KMS-11 (cell line): ENCODE results near the gene NPW.

Experiments used
- H2AFZ ChIP-seq: fragments of 200-600 bp; sonication (generic); 2 replicates; pipeline ENCODE4 v1.6.1; 2016; ENCODE audit warnings: antibody characterized with exemption, mixed run types, low read depth
- H3K27ac ChIP-seq: fragments of 200-600 bp; sonication (generic); 2 replicates; pipeline ENCODE4 v1.6.1; 2016; ENCODE audit warnings: mild to moderate bottlenecking, mixed run types
- H3K27me3 ChIP-seq: fragments of 200-600 bp; sonication (generic); 2 replicates; pipeline ENCODE4 v1.6.1; 2017; ENCODE audit warnings: mild to moderate bottlenecking, low read depth, mixed run types, moderate library complexity; ENCODE audit not compliant: insufficient read depth
- H3K36me3 ChIP-seq: fragments of 200-600 bp; sonication (generic); 2 replicates; pipeline ENCODE4 v1.6.1; 2017; ENCODE audit warnings: mild to moderate bottlenecking, mixed run types; ENCODE audit not compliant: insufficient read depth
- H3K4me1 ChIP-seq: fragments of 200-600 bp; sonication (generic); 2 replicates; pipeline ENCODE4 v1.6.1; 2016; ENCODE audit warnings: mild to moderate bottlenecking, low read depth, mixed run types; ENCODE audit not compliant: poor library complexity, severe bottlenecking
- H3K4me2 ChIP-seq: fragments of 200-600 bp; sonication (generic); 2 replicates; pipeline ENCODE4 v1.7.0; 2016; ENCODE audit warnings: mild to moderate bottlenecking, mixed run types
- H3K4me3 ChIP-seq: fragments of 200-600 bp; sonication (generic); IDR thresholded peaks from 2 replicates; pipeline ENCODE4 v1.6.1; 2017; ENCODE audit warnings: low read depth, low read length, mixed read lengths; ENCODE audit not compliant: insufficient read depth
- H3K79me2 ChIP-seq: fragments of 200-600 bp; sonication (generic); 2 replicates; pipeline ENCODE4 v1.6.1; 2016; ENCODE audit warnings: low read depth, mixed run types; ENCODE audit not compliant: insufficient read depth
- H3K9ac ChIP-seq: fragments of 200-600 bp; sonication (generic); 2 replicates; pipeline ENCODE4 v1.6.1; 2016; ENCODE audit warnings: mild to moderate bottlenecking, mixed run types
- H4K20me1 ChIP-seq: fragments of 200-600 bp; sonication (generic); 2 replicates; pipeline ENCODE4 v1.6.1; 2016; ENCODE audit warnings: mild to moderate bottlenecking, mixed run types; ENCODE audit not compliant: insufficient read depth
- TF ChIP-seq, protein P1 (sequence below): fragments of 200-600 bp; sonication (generic); conservative IDR thresholded peaks from 2 replicates; pipeline ENCODE4 v1.6.1; 2017; ENCODE audit warnings: low read depth, mild to moderate bottlenecking, antibody characterized with exemption, low read length, moderate library complexity, mixed read lengths

NPW gene

GRCh38 chr16:1997494-1998359, 21.9 kb upstream of the NPW start:
- H3K36me3 ChIP-seq: no peaks in the 10 kb centered on the region
- no peaks in the 10 kb centered on the region for H4K20me1 ChIP-seq
- no peak overlapping the region for H2AFZ ChIP-seq
- H3K4me1 ChIP-seq: peaks cover 5% of the 10 kb centered on the region
- no peaks in the 10 kb centered on the region for H3K27me3 ChIP-seq
- no peak overlapping the region for H3K9ac ChIP-seq
- H3K27ac ChIP-seq: no peak overlapping the region
- TF ChIP-seq, protein P1, sequence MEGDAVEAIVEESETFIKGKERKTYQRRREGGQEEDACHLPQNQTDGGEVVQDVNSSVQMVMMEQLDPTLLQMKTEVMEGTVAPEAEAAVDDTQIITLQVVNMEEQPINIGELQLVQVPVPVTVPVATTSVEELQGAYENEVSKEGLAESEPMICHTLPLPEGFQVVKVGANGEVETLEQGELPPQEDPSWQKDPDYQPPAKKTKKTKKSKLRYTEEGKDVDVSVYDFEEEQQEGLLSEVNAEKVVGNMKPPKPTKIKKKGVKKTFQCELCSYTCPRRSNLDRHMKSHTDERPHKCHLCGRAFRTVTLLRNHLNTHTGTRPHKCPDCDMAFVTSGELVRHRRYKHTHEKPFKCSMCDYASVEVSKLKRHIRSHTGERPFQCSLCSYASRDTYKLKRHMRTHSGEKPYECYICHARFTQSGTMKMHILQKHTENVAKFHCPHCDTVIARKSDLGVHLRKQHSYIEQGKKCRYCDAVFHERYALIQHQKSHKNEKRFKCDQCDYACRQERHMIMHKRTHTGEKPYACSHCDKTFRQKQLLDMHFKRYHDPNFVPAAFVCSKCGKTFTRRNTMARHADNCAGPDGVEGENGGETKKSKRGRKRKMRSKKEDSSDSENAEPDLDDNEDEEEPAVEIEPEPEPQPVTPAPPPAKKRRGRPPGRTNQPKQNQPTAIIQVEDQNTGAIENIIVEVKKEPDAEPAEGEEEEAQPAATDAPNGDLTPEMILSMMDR: no peak
- H3K79me2 ChIP-seq: no peaks in the 10 kb centered on the region
- no peak overlapping the region for H3K4me3 ChIP-seq
- H3K4me2 ChIP-seq: no peak overlapping the region

DNA sequence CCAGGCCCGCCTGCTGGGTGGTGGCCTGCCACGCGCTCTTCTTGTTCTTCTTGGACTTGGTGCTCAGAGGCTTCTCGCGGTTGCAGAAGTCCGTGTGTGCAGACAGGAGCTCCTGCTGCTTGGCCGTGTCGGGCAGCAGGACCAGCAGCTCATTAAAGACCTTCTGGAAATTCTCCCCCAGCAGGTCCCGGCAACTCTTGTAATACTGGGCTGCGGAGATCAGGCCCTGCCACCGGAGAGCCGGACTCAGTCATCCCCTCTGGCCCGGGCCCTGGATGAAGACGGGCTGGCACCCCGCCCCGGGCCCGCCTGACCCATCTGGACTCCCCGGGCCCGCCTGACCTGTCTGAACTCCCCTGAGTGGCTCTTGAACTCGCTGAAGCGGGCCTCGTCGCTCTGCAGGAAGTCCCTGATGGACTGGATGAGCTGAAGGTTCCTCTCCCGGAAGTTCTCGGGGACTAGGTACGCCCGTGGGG, 21.2 kb upstream of the NPW start:
- TF ChIP-seq, protein P1: no peak
- no peak overlapping the region for H3K27ac ChIP-seq
- no peaks in the 10 kb centered on the region for H3K36me3 ChIP-seq
- H2AFZ ChIP-seq: no peak overlapping the region
- no peaks in the 10 kb centered on the region for H4K20me1 ChIP-seq
- no peaks in the 10 kb centered on the region for H3K27me3 ChIP-seq
- H3K4me2 ChIP-seq: no peak overlapping the region
- H3K4me3 ChIP-seq: no peak overlapping the region
- 0 out of 2 replicates have a peak, but pooled peaks cover 3% of the 10 kb centered on the region for H3K79me2 ChIP-seq
- H3K9ac ChIP-seq: no peak overlapping the region
- peaks cover 3% of the 10 kb centered on the region for H3K4me1 ChIP-seq

DNA sequence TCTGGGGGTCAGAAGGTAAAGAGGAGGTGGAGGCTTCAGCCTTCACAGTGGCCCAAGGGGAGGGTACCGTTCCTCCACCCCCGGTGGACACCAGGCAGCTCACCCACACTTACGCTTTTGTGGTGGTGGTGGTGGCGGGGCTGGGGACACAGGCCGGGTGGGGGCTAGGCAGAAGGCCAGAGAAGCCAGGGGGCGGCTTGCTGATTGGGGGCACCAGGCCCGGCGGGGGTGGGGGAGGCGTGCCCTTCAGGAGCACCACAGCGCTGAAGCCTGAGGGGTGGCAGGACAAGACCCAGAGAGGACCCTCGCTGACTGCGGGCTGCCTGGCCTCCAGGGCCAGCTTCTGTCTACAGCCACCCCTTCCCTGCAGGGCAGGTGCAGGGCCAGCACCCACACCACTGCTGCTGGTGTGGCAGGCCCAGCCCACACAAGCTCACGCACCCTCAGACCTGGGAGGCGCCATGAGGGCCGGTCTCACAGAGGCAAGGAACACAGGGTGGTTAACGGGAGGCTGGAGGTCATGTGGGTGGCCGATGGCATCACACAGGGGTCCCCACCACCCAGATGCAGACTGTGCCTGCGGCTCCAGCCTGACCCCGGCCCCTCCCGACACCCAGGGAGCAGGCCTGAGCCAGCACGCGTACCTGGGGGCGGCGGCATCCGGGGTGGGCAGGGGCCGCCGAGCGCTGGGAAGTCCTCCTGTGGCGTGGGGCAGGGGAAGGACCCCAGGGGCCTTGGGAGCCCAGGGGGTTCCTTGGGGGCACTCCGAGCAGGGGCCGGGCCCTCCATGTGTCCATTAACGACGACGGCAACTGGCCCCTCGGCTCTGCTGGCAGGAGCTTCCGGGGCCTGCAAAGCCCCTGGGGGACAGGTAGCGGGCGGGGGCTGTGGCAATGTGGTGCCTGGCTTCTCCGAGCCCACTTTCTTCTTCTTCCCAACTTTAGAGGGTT, 20.5 kb upstream of the NPW start:
- Histone ChIP-seq H2AFZ (no peak overlapping the region), H3K4me1 (peaks cover 3% of the 10 kb centered on the region), H3K9ac (no peak overlapping the region), H3K4me3 (no peak overlapping the region), H3K27me3 (no peaks in the 10 kb centered on the region), H4K20me1 (no peaks in the 10 kb centered on the region), H3K27ac (no peak overlapping the region), H3K4me2 (no peak overlapping the region), H3K36me3 (no peaks in the 10 kb centered on the region), H3K79me2 (peaks cover 5% of the 10 kb centered on the region; the same call in 1 of the 2 replicates)
- TF ChIP-seq, protein P1: no peak

GRCh38 chr16:1999866-2000514, 19.6 kb upstream of the NPW start:
- H3K4me1 ChIP-seq: peaks cover 3% of the 10 kb centered on the region
- no peaks in the 10 kb centered on the region for H4K20me1 ChIP-seq
- no peak overlapping the region for H3K9ac ChIP-seq
- no peak overlapping the region for H3K4me3 ChIP-seq
- no peak overlapping the region for H3K27ac ChIP-seq
- no peaks in the 10 kb centered on the region for H3K27me3 ChIP-seq
- TF ChIP-seq, protein P1: no peak
- peaks cover 13% of the 10 kb centered on the region; the same call in 1 of the 2 replicates for H3K79me2 ChIP-seq
- no peak overlapping the region for H2AFZ ChIP-seq
- H3K4me2 ChIP-seq: no peak overlapping the region
- H3K36me3 ChIP-seq: no peaks in the 10 kb centered on the region
